Endometrium (tissue), 2 donors: ENCODE results near the gene ATXN7L1.

ENCODE experiments used
- FAIRE-seq: peaks from 2 replicates; lab custom pipeline; 2012; peaks lifted over from hg19 to GRCh38; lab: Jason Lieb, UNC
- donor health status: control.
- donor health status: control.

Gene ATXN7L1

GRCh38 chr7:105644937-105645336, 231.5 kb downstream of the ATXN7L1 start:
- no peak for FAIRE-seq

- FAIRE-seq, result no peak
Measured at GRCh38 chr7:105643851-105644250, 232.5 kb downstream of the ATXN7L1 start.

- FAIRE-seq, result no peak
Measured at GRCh38 chr7:105643384-105643783, 233.0 kb downstream of the ATXN7L1 start.

GRCh38 chr7:105642264-105642663, 234.1 kb downstream of the ATXN7L1 start:
- FAIRE-seq, result no peak

GRCh38 chr7:105640956-105641810, 235.2 kb downstream of the ATXN7L1 start:
- no peak for FAIRE-seq

GRCh38 chr7:105639667-105640493, 236.5 kb downstream of the ATXN7L1 start:
- no peak for FAIRE-seq

GRCh38 chr7:105638902-105639495, 237.4 kb downstream of the ATXN7L1 start:
- no peak for FAIRE-seq

- FAIRE-seq, result no peak
Measured at GRCh38 chr7:105638334-105638733, 238.1 kb downstream of the ATXN7L1 start.

- FAIRE-seq, result no peak
Measured at GRCh38 chr7:105637755-105638154, 238.6 kb downstream of the ATXN7L1 start.

GRCh38 chr7:105636982-105637381, 239.4 kb downstream of the ATXN7L1 start:
- no peak for FAIRE-seq

GRCh38 chr7:105635197-105635596, 241.2 kb downstream of the ATXN7L1 start:
- FAIRE-seq, result no peak

GRCh38 chr7:105625986-105626385, 250.4 kb downstream of the ATXN7L1 start:
- no peak for FAIRE-seq

- no peak for FAIRE-seq
Measured at GRCh38 chr7:105623906-105624305, 252.5 kb downstream of the ATXN7L1 start.

GRCh38 chr7:105623378-105623777, 253.0 kb downstream of the ATXN7L1 start:
- no peak for FAIRE-seq

GRCh38 chr7:105622106-105622731, 254.2 kb downstream of the ATXN7L1 start:
- FAIRE-seq, result no peak

- no peak for FAIRE-seq
Measured at GRCh38 chr7:105621617-105622016, 254.8 kb downstream of the ATXN7L1 start.

GRCh38 chr7:105621176-105621575, 255.2 kb downstream of the ATXN7L1 start:
- FAIRE-seq, result no peak

GRCh38 chr7:105619590-105619989, 256.8 kb downstream of the ATXN7L1 start:
- FAIRE-seq, result no peak

- FAIRE-seq, result no peak
Measured at GRCh38 chr7:105618016-105618296, 258.4 kb downstream of the ATXN7L1 start.

GRCh38 chr7:105617280-105618015, 259.0 kb downstream of the ATXN7L1 start:
- FAIRE-seq, result no peak

- FAIRE-seq, result no peak
Measured at GRCh38 chr7:105614341-105614840, 262.0 kb downstream of the ATXN7L1 start.
